Transverse colon (tissue), 4 donors: Measurements from ENCODE around the gene PYGB.

ENCODE experiments used
- CTCF ChIP-seq, 5 experiments: fragments of 200-600 bp in 3 of 5; fragments of 450-650 bp in 2 of 5; sonication (generic) in 3 of 5; IDR thresholded peaks; 1 replicate in 2 of 5; 2 replicates in 3 of 5; pipeline ENCODE4 v1.5.1; 2016 to 2017; ENCODE audit warnings: antibody characterized with exemption in 5 of 5, inconsistent platforms in 3 of 5, mild to moderate bottlenecking in 2 of 5, moderate library complexity in 1 of 5
- POLR2A ChIP-seq: fragments of 450-650 bp; IDR thresholded peaks from one replicate; pipeline ENCODE4 v1.6.1; 2016; ENCODE audit warnings: antibody characterized with exemption, mild to moderate bottlenecking, moderate library complexity
- POLR2AphosphoS5 ChIP-seq, 3 donors: sonication (generic); formaldehyde crosslinking; IDR thresholded peaks; one replicate each; pipeline ENCODE4 v1.6.1; 2016; ENCODE audit warnings: antibody characterized with exemption in 3 of 3

- TF ChIP-seq POLR2A (no peak), CTCF (IDR thresholded peaks at IDR 0.05) (no peak), POLR2AphosphoS5 (IDR thresholded peaks at IDR 0.05) (no peak)
Measured at GRCh38 chr20:25206063-25206403, 41.9 kb upstream of the PYGB start.
